WTC11 (cell line): ENCODE measurements around the gene LYRM7. TPM values are rescaled to one million over a fixed set of nuclear protein-coding genes. Genes with fewer than 3 reads are reported as not detected.

Experiments used
- ATAC-seq: fragments of 200-7000 bp; cut with Tn5 transposase; 2 replicates; pipeline ENCODE4 v1.10.0; 2021; ENCODE audit warnings: mild to moderate bottlenecking, moderate library complexity
- CTCF ChIA-PET: fragments of 300-600 bp; sonication (Branson Sonifier 250); formaldehyde crosslinking; loops from one replicate; lab custom pipeline; 2021; ENCODE audit warnings: antibody characterized with exemption; lab: Charles Lee
- POLR2A ChIA-PET: fragments of 350-600 bp; sonication (Branson Sonifier 250); formaldehyde crosslinking; loops from one replicate; lab custom pipeline; 2021; ENCODE audit warnings: antibody characterized with exemption; lab: Charles Lee
- DNase-seq: peaks from one replicate; pipeline ENCODE4 v3.0.0; 2021; ENCODE audit warnings: low spot score
- H3K27ac Mint-ChIP-seq: 2 replicates; pipeline ENCODE4 v1.8.0; 2021; ENCODE audit warnings: mixed read lengths
- H3K27me3 Mint-ChIP-seq: 2 replicates; pipeline ENCODE4 v1.8.0; 2021; ENCODE audit warnings: low read depth, mild to moderate bottlenecking, moderate library complexity, mixed read lengths
- H3K36me3 Mint-ChIP-seq: 2 replicates; pipeline ENCODE4 v1.8.0; 2021; ENCODE audit warnings: mixed read lengths
- H3K4me1 Mint-ChIP-seq: 2 replicates; pipeline ENCODE4 v1.8.0; 2022; ENCODE audit warnings: mixed read lengths
- H3K4me3 Mint-ChIP-seq: 2 replicates; pipeline ENCODE4 v1.8.0; 2021; ENCODE audit warnings: mild to moderate bottlenecking, moderate library complexity, mixed read lengths
- H3K9me3 Mint-ChIP-seq: 2 replicates; pipeline ENCODE4 v1.8.0; 2021; ENCODE audit warnings: mixed read lengths
- AFF4 ChIP-seq: sonication (generic); formaldehyde crosslinking; IDR thresholded peaks from 2 replicates; pipeline ENCODE4 v1.8.1; 2023; ENCODE audit warnings: mild to moderate bottlenecking, missing genetic modification reagents, borderline replicate concordance
- EMX1 ChIP-seq: fragments of 250-450 bp; sonication (Bioruptor Pico); IDR thresholded peaks from 2 replicates; pipeline ENCODE4 v1.8.0; 2021; ENCODE audit warnings: mild to moderate bottlenecking
- FOXP4 ChIP-seq: sonication (generic); formaldehyde crosslinking; IDR thresholded peaks from 2 replicates; pipeline ENCODE4 v1.8.0; 2022; ENCODE audit warnings: mild to moderate bottlenecking, missing genetic modification reagents
- GABPB1 ChIP-seq: sonication (generic); formaldehyde crosslinking; IDR thresholded peaks from 2 replicates; pipeline ENCODE4 v1.8.1; 2023; ENCODE audit warnings: mild to moderate bottlenecking, missing genetic modification reagents
- GRHL2 ChIP-seq: fragments of 250-450 bp; sonication (Bioruptor Pico); IDR thresholded peaks from 2 replicates; pipeline ENCODE4 v1.8.0; 2022; ENCODE audit warnings: mild to moderate bottlenecking, moderate library complexity; ENCODE audit not compliant: insufficient replicate concordance, severe bottlenecking
- NR1H2 ChIP-seq: sonication (generic); formaldehyde crosslinking; IDR thresholded peaks from 2 replicates; pipeline ENCODE4 v1.9.0; 2021; ENCODE audit warnings: mild to moderate bottlenecking, moderate library complexity, missing genetic modification reagents
- PRRX2 ChIP-seq: fragments of 250-450 bp; sonication (Bioruptor Pico); IDR thresholded peaks from 2 replicates; pipeline ENCODE4 v1.8.0; 2021; ENCODE audit warnings: mild to moderate bottlenecking
- RELA ChIP-seq: sonication (generic); formaldehyde crosslinking; IDR thresholded peaks from 2 replicates; pipeline ENCODE4 v1.8.1; 2022; ENCODE audit warnings: missing genetic modification reagents, mild to moderate bottlenecking, borderline replicate concordance
- SMAD3 ChIP-seq: sonication (generic); formaldehyde crosslinking; IDR thresholded peaks from 2 replicates; pipeline ENCODE4 v1.8.0; 2022; ENCODE audit warnings: missing genetic modification reagents, mild to moderate bottlenecking, borderline replicate concordance
- TCF7 ChIP-seq: sonication (generic); formaldehyde crosslinking; IDR thresholded peaks from 2 replicates; pipeline ENCODE4 v1.8.0; 2022; ENCODE audit warnings: mild to moderate bottlenecking, low read depth, missing genetic modification reagents, moderate library complexity
- total RNA-seq: library from RNA; stranded (reverse); gene quantifications from 3 replicates; pipeline ENCODE4 v1.2.3, GENCODE V29; 2021
- TF ChIP-seq, protein P1 (sequence below): sonication (generic); formaldehyde crosslinking; IDR thresholded peaks from 2 replicates; pipeline ENCODE4 v1.8.1; 2023; ENCODE audit warnings: mild to moderate bottlenecking, missing genetic modification reagents, moderate library complexity
- TF ChIP-seq, protein P2 (sequence below): sonication (generic); formaldehyde crosslinking; IDR thresholded peaks from 2 replicates; pipeline ENCODE4 v1.8.1; 2023; ENCODE audit warnings: mild to moderate bottlenecking, missing genetic modification reagents, moderate library complexity
- TF ChIP-seq, protein P3 (sequence below): fragments of 250-450 bp; sonication (Bioruptor Pico); IDR thresholded peaks from 2 replicates; pipeline ENCODE4 v2.1.2; 2022; ENCODE audit warnings: mild to moderate bottlenecking, moderate library complexity
- TF ChIP-seq, protein P4 (sequence below): fragments of 200-600 bp; IDR thresholded peaks from 2 replicates; pipeline ENCODE4 v1.8.0; 2022; ENCODE audit warnings: antibody characterized with exemption
- TF ChIP-seq, protein P5 (sequence below): sonication (generic); formaldehyde crosslinking; IDR thresholded peaks from 2 replicates; pipeline ENCODE4 v1.8.0; 2023; ENCODE audit warnings: missing genetic modification reagents, mild to moderate bottlenecking, borderline replicate concordance

Gene LYRM7
- total RNA-seq, 1 experiment from 2014 or later, result 11.2 TPM

- ATAC-seq (no peak), DNase-seq (no peak)
- TF ChIP-seq RELA (CRISPR knock-in tag) (no peak), GRHL2 (CRISPR knock-in tag) (no peak), GABPB1 (CRISPR knock-in tag) (no peak), FOXP4 (CRISPR knock-in tag) (no peak)
- TF ChIP-seq, protein P1, sequence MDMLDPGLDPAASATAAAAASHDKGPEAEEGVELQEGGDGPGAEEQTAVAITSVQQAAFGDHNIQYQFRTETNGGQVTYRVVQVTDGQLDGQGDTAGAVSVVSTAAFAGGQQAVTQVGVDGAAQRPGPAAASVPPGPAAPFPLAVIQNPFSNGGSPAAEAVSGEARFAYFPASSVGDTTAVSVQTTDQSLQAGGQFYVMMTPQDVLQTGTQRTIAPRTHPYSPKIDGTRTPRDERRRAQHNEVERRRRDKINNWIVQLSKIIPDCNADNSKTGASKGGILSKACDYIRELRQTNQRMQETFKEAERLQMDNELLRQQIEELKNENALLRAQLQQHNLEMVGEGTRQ (CRISPR knock-in tag), result no peak
- TF ChIP-seq, protein P2, sequence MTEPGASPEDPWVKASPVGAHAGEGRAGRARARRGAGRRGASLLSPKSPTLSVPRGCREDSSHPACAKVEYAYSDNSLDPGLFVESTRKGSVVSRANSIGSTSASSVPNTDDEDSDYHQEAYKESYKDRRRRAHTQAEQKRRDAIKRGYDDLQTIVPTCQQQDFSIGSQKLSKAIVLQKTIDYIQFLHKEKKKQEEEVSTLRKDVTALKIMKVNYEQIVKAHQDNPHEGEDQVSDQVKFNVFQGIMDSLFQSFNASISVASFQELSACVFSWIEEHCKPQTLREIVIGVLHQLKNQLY (CRISPR knock-in tag), result no peak
- Mint-ChIP-seq H3K4me3 (no peak overlapping the region), H3K4me1 (peaks cover 10% of the 10 kb centered on the region), H3K9me3 (no peaks in the 10 kb centered on the region), H3K27ac (no peak overlapping the region), H3K36me3 (no peaks in the 10 kb centered on the region), H3K27me3 (no peaks in the 10 kb centered on the region)
- ChIA-PET CTCF (no interaction called here), POLR2A (no interaction called here)
These were observed 27.9 kb downstream of the LYRM7 start for GRCh38 chr5:131198625-131199024.

DNA sequence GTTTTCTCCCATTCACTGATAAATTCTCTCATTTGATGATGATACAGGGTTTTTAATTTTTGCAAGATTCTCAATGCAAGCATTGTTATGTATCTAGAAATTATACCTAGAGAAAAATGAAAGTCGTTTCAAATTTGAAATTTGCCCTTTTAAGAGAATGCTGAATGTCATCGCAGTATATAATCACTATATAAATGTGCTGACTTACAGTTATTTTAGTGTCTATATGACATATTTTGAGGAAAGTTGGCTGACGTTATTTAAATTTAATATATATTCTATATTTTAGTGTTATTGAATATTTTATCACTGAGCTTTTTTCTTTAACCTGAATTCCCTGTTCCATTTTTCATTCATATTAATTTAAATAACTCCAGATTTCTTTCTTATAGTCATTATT, 29.8 kb downstream of the LYRM7 start:
- CTCF ChIA-PET, result no interaction called here
- ATAC-seq (no peak), DNase-seq (no peak)
- Mint-ChIP-seq H3K27me3 (no peaks in the 10 kb centered on the region), H3K9me3 (no peaks in the 10 kb centered on the region), H3K27ac (no peak overlapping the region), H3K4me3 (no peak overlapping the region), H3K36me3 (no peaks in the 10 kb centered on the region), H3K4me1 (peaks cover 5% of the 10 kb centered on the region)
- POLR2A ChIA-PET, result no interaction called here
- TF ChIP-seq, protein P3, sequence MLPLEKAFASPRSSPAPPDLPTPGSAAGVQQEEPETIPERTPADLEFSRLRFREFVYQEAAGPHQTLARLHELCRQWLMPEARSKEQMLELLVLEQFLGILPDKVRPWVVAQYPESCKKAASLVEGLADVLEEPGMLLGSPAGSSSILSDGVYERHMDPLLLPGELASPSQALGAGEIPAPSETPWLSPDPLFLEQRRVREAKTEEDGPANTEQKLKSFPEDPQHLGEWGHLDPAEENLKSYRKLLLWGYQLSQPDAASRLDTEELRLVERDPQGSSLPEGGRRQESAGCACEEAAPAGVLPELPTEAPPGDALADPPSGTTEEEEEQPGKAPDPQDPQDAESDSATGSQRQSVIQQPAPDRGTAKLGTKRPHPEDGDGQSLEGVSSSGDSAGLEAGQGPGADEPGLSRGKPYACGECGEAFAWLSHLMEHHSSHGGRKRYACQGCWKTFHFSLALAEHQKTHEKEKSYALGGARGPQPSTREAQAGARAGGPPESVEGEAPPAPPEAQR (CRISPR knock-in tag), result no peak
- TF ChIP-seq NR1H2 (CRISPR knock-in tag) (no peak), PRRX2 (CRISPR knock-in tag) (no peak)
- TF ChIP-seq, protein P4, sequence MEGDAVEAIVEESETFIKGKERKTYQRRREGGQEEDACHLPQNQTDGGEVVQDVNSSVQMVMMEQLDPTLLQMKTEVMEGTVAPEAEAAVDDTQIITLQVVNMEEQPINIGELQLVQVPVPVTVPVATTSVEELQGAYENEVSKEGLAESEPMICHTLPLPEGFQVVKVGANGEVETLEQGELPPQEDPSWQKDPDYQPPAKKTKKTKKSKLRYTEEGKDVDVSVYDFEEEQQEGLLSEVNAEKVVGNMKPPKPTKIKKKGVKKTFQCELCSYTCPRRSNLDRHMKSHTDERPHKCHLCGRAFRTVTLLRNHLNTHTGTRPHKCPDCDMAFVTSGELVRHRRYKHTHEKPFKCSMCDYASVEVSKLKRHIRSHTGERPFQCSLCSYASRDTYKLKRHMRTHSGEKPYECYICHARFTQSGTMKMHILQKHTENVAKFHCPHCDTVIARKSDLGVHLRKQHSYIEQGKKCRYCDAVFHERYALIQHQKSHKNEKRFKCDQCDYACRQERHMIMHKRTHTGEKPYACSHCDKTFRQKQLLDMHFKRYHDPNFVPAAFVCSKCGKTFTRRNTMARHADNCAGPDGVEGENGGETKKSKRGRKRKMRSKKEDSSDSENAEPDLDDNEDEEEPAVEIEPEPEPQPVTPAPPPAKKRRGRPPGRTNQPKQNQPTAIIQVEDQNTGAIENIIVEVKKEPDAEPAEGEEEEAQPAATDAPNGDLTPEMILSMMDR, result no peak

DNA sequence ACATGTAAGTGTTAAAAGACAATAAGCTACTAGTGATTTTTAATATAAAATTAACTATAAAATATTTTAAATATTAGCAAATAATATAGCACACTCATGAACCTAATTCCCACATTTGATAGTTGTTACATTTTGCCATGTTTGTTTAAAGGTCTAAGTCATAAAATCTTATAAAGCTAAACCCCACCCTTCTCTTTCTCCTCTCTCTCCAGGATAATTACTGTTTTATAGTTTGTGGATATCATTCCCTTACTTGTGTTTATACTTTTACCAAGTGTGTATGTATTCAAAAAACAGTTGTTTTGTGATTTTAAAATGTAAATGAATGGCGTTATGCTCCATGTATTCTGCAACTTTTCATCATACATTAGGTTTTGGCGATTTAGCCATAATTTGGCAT, 34.2 kb downstream of the LYRM7 start:
- ChIA-PET CTCF (no interaction called here), POLR2A (no interaction called here)
- DNase-seq (no peak), ATAC-seq (no peak)
- H3K9me3 Mint-ChIP-seq, result no peaks in the 10 kb centered on the region
- no peaks in the 10 kb centered on the region for H3K36me3 Mint-ChIP-seq
- H3K27me3 Mint-ChIP-seq, result no peaks in the 10 kb centered on the region
- H3K4me1 Mint-ChIP-seq, result peaks cover 23% of the 10 kb centered on the region
- no peak overlapping the region for H3K27ac Mint-ChIP-seq
- H3K4me3 Mint-ChIP-seq, result no peak overlapping the region
- no peak for TF ChIP-seq EMX1 (CRISPR knock-in tag)
- TF ChIP-seq, protein P5, sequence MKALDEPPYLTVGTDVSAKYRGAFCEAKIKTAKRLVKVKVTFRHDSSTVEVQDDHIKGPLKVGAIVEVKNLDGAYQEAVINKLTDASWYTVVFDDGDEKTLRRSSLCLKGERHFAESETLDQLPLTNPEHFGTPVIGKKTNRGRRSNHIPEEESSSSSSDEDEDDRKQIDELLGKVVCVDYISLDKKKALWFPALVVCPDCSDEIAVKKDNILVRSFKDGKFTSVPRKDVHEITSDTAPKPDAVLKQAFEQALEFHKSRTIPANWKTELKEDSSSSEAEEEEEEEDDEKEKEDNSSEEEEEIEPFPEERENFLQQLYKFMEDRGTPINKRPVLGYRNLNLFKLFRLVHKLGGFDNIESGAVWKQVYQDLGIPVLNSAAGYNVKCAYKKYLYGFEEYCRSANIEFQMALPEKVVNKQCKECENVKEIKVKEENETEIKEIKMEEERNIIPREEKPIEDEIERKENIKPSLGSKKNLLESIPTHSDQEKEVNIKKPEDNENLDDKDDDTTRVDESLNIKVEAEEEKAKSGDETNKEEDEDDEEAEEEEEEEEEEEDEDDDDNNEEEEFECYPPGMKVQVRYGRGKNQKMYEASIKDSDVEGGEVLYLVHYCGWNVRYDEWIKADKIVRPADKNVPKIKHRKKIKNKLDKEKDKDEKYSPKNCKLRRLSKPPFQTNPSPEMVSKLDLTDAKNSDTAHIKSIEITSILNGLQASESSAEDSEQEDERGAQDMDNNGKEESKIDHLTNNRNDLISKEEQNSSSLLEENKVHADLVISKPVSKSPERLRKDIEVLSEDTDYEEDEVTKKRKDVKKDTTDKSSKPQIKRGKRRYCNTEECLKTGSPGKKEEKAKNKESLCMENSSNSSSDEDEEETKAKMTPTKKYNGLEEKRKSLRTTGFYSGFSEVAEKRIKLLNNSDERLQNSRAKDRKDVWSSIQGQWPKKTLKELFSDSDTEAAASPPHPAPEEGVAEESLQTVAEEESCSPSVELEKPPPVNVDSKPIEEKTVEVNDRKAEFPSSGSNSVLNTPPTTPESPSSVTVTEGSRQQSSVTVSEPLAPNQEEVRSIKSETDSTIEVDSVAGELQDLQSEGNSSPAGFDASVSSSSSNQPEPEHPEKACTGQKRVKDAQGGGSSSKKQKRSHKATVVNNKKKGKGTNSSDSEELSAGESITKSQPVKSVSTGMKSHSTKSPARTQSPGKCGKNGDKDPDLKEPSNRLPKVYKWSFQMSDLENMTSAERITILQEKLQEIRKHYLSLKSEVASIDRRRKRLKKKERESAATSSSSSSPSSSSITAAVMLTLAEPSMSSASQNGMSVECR, result no peak
- TF ChIP-seq SMAD3 (CRISPR knock-in tag), result no peak
- TF ChIP-seq TCF7, result no peak
- TF ChIP-seq, protein P2 (CRISPR knock-in tag), result no peak
- no peak for TF ChIP-seq AFF4 (CRISPR knock-in tag)
